ENCODE data around the gene ELF2. TPM values are rescaled to one million over a fixed set of nuclear protein-coding genes. Genes with fewer than 3 reads are reported as not detected.
"Not testable (repeated sequence)": the region's sequence is repeated elsewhere in the genome, so short reads cannot be mapped to it uniquely, and the experiment has no call there.

Gene ELF2
- polyA plus RNA-seq, 4 donors, result 8.1 to 43.3 (median 12.4) TPM

DNA sequence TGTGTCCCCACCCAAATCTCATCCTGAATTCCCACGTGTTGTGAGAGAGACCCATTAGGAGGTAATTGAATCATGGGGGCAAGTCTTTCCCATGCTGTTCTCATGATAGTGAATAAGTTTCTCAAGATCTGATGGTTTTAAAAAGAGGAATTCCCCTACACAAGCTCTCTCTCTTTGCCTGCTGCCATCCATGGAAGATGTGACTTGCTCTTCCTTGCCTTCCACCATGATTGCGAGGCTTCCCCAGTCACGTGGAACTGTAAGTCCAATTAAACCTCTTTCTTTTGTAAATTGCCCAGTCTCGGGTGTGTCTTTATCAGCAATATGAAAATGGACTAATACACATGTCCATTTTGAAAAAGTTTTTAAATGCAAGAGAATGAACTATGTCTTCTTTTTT lies 20.2 kb upstream of the ELF2 start:
- not testable (repeated sequence) for H3K27ac ChIP-seq (ENCODE audit: low read depth in 1 of 3, low read length in 2 of 3); H3K36me3 ChIP-seq (ENCODE audit: control insufficient read depth in 3 of 3, insufficient read depth in 2 of 3, low read depth in 1 of 3, low read length in 3 of 3); DNase-seq; H3K4me3 ChIP-seq (ENCODE audit: low read depth in 1 of 3, low read length in 3 of 3); FAIRE-seq; H3K27me3 ChIP-seq (ENCODE audit: control insufficient read depth in 3 of 3, insufficient read depth in 3 of 3, low read length in 3 of 3); H3K9me3 ChIP-seq (ENCODE audit: control insufficient read depth in 2 of 2, insufficient read depth in 1 of 2, low read depth in 1 of 2, low read length in 1 of 2); H3K4me1 ChIP-seq (ENCODE audit: control insufficient read depth in 3 of 3, insufficient read depth in 2 of 3, low read depth in 1 of 3, low read length in 2 of 3)
- 78 to 89% (median 84%) methylated on average over 4 of the region's 4 CpGs for WGBS, 3 donors

DNA sequence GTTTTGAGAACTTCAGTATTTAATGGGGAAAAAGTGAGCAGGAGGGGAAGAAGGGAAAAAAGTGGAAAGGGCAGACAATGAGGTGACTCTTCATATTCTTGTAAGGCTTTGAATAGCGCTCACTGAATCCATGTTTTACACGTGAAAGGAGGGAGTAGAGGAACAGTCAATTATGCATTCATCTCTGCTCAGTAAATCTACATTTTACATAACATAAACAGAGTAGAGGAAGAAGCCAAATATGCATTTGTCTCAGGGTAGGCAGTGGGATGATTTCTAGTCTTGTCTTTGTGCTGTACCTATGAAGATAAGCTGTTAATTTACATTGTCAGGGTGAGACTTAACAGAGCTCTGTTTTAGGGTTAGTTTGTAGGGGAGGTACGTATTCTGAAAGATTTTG lies 19.4 kb upstream of the ELF2 start:
- DNase-seq (no peak), FAIRE-seq (no peak)
- no peaks in the 10 kb centered on the region for H3K4me1 ChIP-seq (ENCODE audit: control insufficient read depth in 3 of 3, insufficient read depth in 2 of 3, low read depth in 1 of 3, low read length in 2 of 3)
- WGBS, 3 donors, result 75 to 81% (median 80%) methylated on average over 3 of the region's 3 CpGs
- no peaks in the 10 kb centered on the region for H3K36me3 ChIP-seq (ENCODE audit: control insufficient read depth in 3 of 3, insufficient read depth in 2 of 3, low read depth in 1 of 3, low read length in 3 of 3)
- H3K27ac ChIP-seq (ENCODE audit: low read depth in 1 of 3, low read length in 2 of 3), result no peak overlapping the region
- no peaks in the 10 kb centered on the region for H3K9me3 ChIP-seq (ENCODE audit: control insufficient read depth in 2 of 2, insufficient read depth in 1 of 2, low read depth in 1 of 2, low read length in 1 of 2)
- no peaks in the 10 kb centered on the region for H3K27me3 ChIP-seq (ENCODE audit: control insufficient read depth in 3 of 3, insufficient read depth in 3 of 3, low read length in 3 of 3)
- no peak overlapping the region for H3K4me3 ChIP-seq (ENCODE audit: low read depth in 1 of 3, low read length in 3 of 3)

DNA sequence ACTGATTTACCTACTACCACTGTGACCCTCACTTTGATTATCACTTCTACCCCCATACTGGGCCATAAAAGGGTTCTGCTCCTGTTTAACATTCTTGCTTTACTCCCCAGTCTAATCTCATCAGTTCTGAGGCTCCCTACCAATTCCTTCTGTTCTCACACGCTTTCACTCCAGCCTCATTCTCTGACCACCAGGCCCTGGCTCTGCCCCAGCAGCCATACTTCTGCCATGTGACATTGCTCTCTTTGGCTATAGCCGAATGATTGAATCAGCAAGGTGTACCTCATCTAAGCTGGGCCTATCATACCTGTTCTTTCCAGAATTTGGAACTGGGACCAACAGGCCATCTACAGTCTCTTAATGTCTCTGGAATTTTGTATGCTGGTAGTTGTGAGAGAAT lies 14.4 kb upstream of the ELF2 start:
- WGBS, 3 donors, result 87 to 94% (median 89%) methylated on average over 2 of the region's 2 CpGs
- no peak for FAIRE-seq

DNA sequence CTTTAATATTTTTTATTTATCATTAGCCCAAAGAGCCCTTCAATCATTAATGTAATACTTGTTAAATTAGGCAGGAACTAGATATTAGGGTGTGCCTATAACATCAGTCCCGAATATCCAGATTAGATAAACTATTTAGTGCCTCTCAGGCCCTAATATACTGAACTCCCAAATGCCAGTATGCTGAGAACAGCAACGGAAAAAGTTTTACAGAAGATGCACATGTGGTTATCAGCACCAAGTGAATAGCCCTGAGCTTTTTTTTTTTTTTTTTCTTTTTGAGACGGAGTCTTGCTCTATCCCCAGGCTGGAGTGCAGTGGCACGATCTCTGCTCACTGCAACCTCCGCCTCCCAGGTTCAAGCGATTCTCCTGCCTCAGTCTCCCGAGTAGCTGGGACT lies 13.0 kb upstream of the ELF2 start:
- Histone ChIP-seq H3K27me3 (ENCODE audit: control insufficient read depth in 3 of 3, insufficient read depth in 3 of 3, low read length in 3 of 3) (no peaks in the 10 kb centered on the region), H3K4me3 (ENCODE audit: low read depth in 1 of 3, low read length in 3 of 3) (no peak overlapping the region), H3K36me3 (ENCODE audit: control insufficient read depth in 3 of 3, insufficient read depth in 2 of 3, low read depth in 1 of 3, low read length in 3 of 3) (no peaks in the 10 kb centered on the region), H3K27ac (ENCODE audit: low read depth in 1 of 3, low read length in 2 of 3) (no peak overlapping the region), H3K4me1 (ENCODE audit: control insufficient read depth in 3 of 3, insufficient read depth in 2 of 3, low read depth in 1 of 3, low read length in 2 of 3) (no peaks in the 10 kb centered on the region), H3K9me3 (ENCODE audit: control insufficient read depth in 2 of 2, insufficient read depth in 1 of 2, low read depth in 1 of 2, low read length in 1 of 2) (no peaks in the 10 kb centered on the region)
- no peak for FAIRE-seq
- 75 to 86% (median 86%) methylated on average over 6 to 7 of the region's 7 CpGs for WGBS, 3 donors
- no peak for DNase-seq

More for the DNA sequence above, 14.4 kb upstream of the ELF2 start:
- Histone ChIP-seq H3K27me3 (ENCODE audit: control insufficient read depth in 3 of 3, insufficient read depth in 3 of 3, low read length in 3 of 3) (no peaks in the 10 kb centered on the region), H3K4me1 (ENCODE audit: control insufficient read depth in 3 of 3, insufficient read depth in 2 of 3, low read depth in 1 of 3, low read length in 2 of 3) (no peaks in the 10 kb centered on the region), H3K27ac (ENCODE audit: low read depth in 1 of 3, low read length in 2 of 3) (no peak overlapping the region), H3K9me3 (ENCODE audit: control insufficient read depth in 2 of 2, insufficient read depth in 1 of 2, low read depth in 1 of 2, low read length in 1 of 2) (no peaks in the 10 kb centered on the region), H3K4me3 (ENCODE audit: low read depth in 1 of 3, low read length in 3 of 3) (no peak overlapping the region), H3K36me3 (ENCODE audit: control insufficient read depth in 3 of 3, insufficient read depth in 2 of 3, low read depth in 1 of 3, low read length in 3 of 3) (no peaks in the 10 kb centered on the region)
- DNase-seq, result no peak

DNA sequence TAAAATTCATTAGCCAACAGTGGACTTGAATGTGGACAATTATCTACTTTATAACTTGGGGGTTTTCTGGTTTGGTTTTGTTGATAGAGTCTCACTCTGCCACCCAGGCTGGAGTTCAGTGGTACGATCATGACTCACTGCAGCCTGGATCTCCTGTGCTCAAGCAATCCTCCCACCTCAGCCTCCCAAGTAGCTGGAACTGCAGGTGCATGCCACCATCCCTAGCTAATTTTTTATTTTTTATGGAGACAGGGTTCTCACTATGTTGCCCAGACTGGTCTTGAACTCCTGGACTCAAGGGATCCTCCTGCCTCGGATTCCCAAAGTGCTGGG lies 12.4 kb upstream of the ELF2 start:
- Histone ChIP-seq H3K9me3 (ENCODE audit: control insufficient read depth in 2 of 2, insufficient read depth in 1 of 2, low read depth in 1 of 2, low read length in 1 of 2) (no peaks in the 10 kb centered on the region), H3K27me3 (ENCODE audit: control insufficient read depth in 3 of 3, insufficient read depth in 3 of 3, low read length in 3 of 3) (no peaks in the 10 kb centered on the region), H3K4me3 (ENCODE audit: low read depth in 1 of 3, low read length in 3 of 3) (no peak overlapping the region), H3K27ac (ENCODE audit: low read depth in 1 of 3, low read length in 2 of 3) (no peak overlapping the region), H3K36me3 (ENCODE audit: control insufficient read depth in 3 of 3, insufficient read depth in 2 of 3, low read depth in 1 of 3, low read length in 3 of 3) (no peaks in the 10 kb centered on the region), H3K4me1 (ENCODE audit: control insufficient read depth in 3 of 3, insufficient read depth in 2 of 3, low read depth in 1 of 3, low read length in 2 of 3) (no peaks in the 10 kb centered on the region)
- DNase-seq (no peak), FAIRE-seq (no peak)
- WGBS, 3 donors, result 71 to 93% (median 84%) methylated on average over 2 of the region's 2 CpGs

DNA sequence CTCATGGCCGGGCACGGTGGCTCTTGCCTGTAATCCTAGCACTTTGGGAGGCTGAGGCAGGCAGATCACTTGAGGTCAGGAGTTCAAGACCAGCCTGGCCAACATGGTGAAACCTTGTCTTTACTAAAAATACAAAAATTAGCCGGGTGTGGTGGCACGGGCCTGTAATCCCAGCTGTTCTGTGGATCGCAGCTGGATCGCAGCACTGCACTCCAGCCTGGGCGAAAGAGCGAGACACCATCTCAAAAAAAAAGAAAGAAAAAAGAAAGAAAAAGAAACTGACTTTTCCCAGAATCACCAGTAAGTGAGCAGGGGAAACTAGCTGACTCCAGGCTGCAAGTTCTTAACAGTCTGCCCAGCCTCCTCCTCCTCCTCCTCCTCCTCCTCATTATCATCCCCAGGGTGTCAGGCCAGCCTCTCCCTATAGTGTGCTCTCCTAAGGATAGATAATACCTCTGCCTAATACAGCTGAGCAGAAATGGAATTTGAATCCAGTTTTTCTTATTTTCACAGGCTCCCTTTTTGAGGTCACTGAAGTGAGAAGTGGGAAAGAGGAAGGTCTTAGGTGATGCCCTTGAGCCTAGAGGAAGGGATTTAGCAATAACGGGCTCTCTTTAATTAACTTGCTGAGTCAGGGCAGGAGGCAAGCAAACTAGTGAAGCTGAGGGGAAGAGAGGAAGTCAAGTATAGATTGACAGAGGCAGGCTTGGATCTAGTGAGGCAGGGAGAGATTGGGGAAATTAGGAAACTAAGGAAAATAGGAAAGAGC lies 11.8 kb upstream of the ELF2 start:
- 77 to 86% (median 83%) methylated on average over 9 of the region's 9 CpGs for WGBS, 3 donors
- Histone ChIP-seq H3K4me1 (ENCODE audit: control insufficient read depth in 3 of 3, insufficient read depth in 2 of 3, low read depth in 1 of 3, low read length in 2 of 3) (no peaks in the 10 kb centered on the region), H3K36me3 (ENCODE audit: control insufficient read depth in 3 of 3, insufficient read depth in 2 of 3, low read depth in 1 of 3, low read length in 3 of 3) (no peaks in the 10 kb centered on the region), H3K27ac (ENCODE audit: low read depth in 1 of 3, low read length in 2 of 3) (no peak overlapping the region), H3K4me3 (ENCODE audit: low read depth in 1 of 3, low read length in 3 of 3) (no peak overlapping the region), H3K9me3 (ENCODE audit: control insufficient read depth in 2 of 2, insufficient read depth in 1 of 2, low read depth in 1 of 2, low read length in 1 of 2) (no peaks in the 10 kb centered on the region), H3K27me3 (ENCODE audit: control insufficient read depth in 3 of 3, insufficient read depth in 3 of 3, low read length in 3 of 3) (no peaks in the 10 kb centered on the region)
- DNase-seq (no peak), FAIRE-seq (no peak)

DNA sequence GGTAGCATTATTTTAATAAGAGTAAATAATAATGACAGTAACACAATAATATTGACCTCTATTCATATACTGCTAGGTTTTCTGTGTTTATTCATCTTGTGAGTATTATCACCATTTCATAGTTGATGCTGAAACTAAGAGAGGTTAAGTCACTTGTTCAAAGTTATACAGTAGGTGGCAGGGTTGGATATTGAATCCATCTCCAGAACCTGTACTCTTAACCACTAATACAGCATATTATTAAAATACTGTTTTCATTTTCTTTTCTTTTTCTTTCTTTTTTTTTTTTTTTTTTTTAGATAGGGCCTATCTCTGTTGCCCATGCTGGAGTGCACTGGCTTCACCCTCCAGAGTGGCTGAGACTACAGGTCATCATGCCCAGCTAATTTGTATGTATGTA lies 7.1 kb upstream of the ELF2 start:
- Histone ChIP-seq H3K27me3 (ENCODE audit: control insufficient read depth in 3 of 3, insufficient read depth in 3 of 3, low read length in 3 of 3) (peaks cover 0 to 3% (median 0%) of the 10 kb centered on the region in 3 donors), H3K36me3 (ENCODE audit: control insufficient read depth in 3 of 3, insufficient read depth in 2 of 3, low read depth in 1 of 3, low read length in 3 of 3) (no peaks in the 10 kb centered on the region), H3K27ac (ENCODE audit: low read depth in 1 of 3, low read length in 2 of 3) (no peak overlapping the region), H3K4me3 (ENCODE audit: low read depth in 1 of 3, low read length in 3 of 3) (no peak overlapping the region), H3K4me1 (ENCODE audit: control insufficient read depth in 3 of 3, insufficient read depth in 2 of 3, low read depth in 1 of 3, low read length in 2 of 3) (no peaks in the 10 kb centered on the region), H3K9me3 (ENCODE audit: control insufficient read depth in 2 of 2, insufficient read depth in 1 of 2, low read depth in 1 of 2, low read length in 1 of 2) (no peaks in the 10 kb centered on the region)
- FAIRE-seq, result no peak
- peak in 1 of 2 donors; percentile 17 for DNase-seq

DNA sequence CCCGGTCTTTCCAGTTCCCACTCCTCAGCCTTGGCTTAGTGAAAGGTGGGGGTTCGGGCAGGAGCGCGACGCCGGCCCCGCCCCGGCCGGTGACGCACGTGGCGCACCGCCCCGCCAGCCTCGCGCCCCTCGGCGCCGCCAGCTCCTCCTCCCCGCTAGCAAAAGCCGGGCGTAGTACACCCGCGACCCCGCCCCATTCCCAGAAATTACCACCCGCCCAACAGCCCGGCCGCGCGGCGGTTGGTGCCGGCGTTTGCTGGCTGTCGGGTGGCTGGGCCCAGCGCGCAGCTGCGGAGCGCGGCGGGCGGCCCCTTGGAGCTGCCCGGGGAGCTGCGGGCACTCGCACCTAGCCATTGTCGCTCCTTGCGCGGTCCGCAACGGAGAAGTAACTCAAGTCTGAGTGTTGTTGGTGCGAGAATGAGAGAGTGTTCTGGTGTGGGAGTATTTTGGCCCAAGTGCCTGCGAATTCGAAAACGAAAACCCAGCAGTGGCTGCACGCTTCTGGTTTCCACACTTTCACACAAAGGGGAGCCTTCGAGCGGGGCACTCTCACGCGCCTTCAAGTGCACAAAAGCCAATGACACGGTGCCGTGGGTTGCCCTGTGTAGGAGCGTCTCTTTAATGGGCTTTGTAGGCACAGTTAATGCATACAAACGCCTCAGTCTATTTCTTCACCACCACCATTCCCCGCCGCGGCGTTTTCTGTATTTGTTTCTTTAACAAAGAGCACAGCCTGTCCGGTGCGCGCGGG lies 1.0 kb upstream of the ELF2 start:
- FAIRE-seq, result no peak
- Histone ChIP-seq H3K4me3 (ENCODE audit: low read depth in 1 of 3, low read length in 3 of 3) (peak overlapping the region; percentile 89 to 96 (median 93)), H3K36me3 (ENCODE audit: control insufficient read depth in 3 of 3, insufficient read depth in 2 of 3, low read depth in 1 of 3, low read length in 3 of 3) (no peaks in the 10 kb centered on the region), H3K9me3 (ENCODE audit: control insufficient read depth in 2 of 2, insufficient read depth in 1 of 2, low read depth in 1 of 2, low read length in 1 of 2) (no peaks in the 10 kb centered on the region), H3K27ac (ENCODE audit: low read depth in 1 of 3, low read length in 2 of 3) (peak overlapping the region; percentile 93 to 100 (median 98)), H3K27me3 (ENCODE audit: control insufficient read depth in 3 of 3, insufficient read depth in 3 of 3, low read length in 3 of 3) (peaks cover 0 to 3% (median 0%) of the 10 kb centered on the region in 3 donors), H3K4me1 (ENCODE audit: control insufficient read depth in 3 of 3, insufficient read depth in 2 of 3, low read depth in 1 of 3, low read length in 2 of 3) (no peaks in the 10 kb centered on the region)
- WGBS, 3 donors, result 0% methylated on average over 65 to 70 of the region's 70 CpGs
- DNase-seq, result peak; percentile 95 to 97
